HG02759 (cell line): Measurements from ENCODE around the gene ZNF770.

Experiments used
- ATAC-seq: cut with Tn5 transposase; IDR thresholded peaks from one replicate; pipeline ENCODE4 v1.9.1; 2021; ENCODE audit warnings: mild to moderate bottlenecking, moderate library complexity; ENCODE audit not compliant: unreplicated experiment

The ZNF770 gene, protein sequence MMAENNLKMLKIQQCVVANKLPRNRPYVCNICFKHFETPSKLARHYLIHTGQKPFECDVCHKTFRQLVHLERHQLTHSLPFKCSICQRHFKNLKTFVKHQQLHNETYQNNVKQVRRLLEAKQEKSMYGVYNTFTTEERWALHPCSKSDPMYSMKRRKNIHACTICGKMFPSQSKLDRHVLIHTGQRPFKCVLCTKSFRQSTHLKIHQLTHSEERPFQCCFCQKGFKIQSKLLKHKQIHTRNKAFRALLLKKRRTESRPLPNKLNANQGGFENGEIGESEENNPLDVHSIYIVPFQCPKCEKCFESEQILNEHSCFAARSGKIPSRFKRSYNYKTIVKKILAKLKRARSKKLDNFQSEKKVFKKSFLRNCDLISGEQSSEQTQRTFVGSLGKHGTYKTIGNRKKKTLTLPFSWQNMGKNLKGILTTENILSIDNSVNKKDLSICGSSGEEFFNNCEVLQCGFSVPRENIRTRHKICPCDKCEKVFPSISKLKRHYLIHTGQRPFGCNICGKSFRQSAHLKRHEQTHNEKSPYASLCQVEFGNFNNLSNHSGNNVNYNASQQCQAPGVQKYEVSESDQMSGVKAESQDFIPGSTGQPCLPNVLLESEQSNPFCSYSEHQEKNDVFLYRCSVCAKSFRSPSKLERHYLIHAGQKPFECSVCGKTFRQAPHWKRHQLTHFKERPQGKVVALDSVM

DNA sequence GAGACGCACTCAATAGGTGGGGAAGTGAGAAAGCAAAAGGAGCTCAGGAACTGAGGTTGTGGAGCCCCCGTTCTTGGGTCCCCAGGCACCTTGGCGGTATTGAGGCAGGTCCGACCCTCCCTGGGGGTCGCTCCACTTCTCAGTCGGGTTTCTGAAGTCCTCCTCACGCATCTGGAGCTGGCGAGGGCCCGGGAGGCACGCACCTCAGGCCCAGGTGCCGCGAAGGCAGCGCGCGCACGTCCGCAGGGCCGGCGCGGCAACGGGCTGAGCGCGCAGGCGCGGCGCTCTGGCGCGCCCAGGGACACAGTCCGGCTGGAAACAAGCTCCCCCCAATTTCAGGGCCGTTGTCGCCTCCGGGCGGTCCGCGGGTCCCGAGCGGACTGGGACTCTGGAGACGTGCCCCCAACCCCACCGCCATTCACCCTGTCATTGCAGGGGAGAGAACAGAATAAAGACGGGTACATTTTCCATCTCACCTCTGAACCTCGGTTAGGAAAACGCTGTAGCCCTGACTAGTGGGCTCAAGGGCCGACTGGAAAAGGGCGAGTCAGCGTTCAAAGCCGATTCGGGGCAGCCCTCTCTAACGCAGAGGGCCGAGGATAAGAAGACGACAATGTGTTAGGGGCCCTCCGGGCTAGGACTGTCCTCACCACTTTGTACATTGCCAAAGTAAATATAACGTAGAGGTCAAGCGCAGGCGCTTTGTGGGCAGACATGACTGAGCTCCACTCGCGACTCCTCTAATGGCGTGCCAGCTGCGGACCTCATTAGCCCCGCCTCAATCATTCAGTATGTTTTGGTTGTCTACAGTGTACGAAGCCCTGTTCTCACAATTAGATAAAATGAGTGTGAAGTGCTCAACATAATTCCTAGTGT, at the start of gene ZNF770:
Gene ZNF770 (minus strand): TSS at position 261 of the 876 bp plus-strand sequence. CDS start 4,853 bp downstream, outside the sequence.
- ATAC-seq, result peak; percentile 85

DNA sequence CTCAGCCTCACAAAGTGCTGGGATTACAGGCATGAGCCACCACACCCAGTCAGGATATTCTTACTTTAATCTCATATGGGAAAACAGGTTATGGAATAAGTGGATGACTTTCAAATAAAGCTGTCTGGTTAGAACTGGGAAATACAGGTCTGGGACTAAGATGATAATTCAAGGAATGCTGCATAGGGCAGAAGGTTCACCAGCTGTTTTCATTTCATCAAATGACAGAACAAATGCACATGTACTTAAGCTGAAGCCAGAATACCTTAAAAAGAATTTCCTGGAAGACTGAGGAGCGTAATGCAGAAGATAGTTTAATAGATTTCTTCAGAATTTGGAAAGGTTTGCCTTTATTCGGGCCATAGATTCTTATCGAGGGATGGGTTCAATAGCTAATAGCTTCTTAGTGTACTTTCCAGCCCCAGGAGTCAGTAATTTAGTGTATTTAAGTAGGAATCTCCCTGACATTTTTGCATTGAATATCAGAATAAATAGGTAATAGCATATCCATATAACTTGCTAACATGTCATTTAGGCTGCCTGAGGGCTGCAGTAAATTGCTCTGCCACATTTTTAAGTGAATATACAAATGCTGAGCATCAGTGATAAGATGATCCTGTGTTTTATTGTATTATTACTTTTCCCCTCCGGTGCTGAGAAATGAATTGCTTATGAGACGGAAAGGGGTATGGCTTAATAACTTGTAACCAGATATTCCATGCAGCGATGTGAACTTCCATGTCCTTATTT, 40.3 kb upstream of the ZNF770 start:
- ATAC-seq, result no peak

DNA sequence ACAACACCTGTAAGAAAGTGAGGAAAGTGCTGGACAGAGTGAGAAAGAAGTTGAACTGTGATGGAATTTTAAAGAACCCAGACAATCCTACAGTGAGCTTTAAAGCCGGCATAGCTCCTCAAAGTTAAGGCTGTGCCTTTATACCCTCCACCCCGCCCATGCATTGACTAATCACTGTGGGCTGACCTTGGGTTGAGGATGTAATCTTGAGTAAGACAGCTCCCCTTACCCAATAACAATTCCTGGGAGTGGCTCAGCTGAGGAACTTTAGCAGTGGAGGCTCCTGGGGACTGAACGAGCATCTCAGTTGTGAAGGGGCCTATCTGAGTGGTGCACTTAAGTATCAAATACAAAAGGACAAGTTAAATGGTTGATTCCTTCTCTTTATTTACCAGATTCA, 35.7 kb upstream of the ZNF770 start:
- ATAC-seq, result no peak

DNA sequence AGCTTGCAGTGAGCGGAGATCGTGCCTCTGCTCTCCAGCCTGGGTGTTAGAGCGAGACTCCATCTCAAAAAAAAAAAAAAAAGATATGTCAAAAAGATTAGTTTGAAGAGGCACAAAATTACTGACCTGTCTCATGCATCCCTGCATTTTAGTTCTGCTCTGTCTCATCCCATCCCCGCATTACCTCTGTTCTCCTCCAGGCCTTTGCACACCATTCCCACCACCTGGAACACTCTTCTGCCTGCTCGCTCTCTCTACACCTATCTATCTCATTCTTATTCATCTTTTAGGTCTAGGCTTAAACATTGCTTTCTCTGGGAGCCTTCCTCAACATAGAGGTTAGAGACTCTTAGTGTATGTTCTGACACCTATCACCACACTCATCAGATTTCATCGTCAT, 32.9 kb upstream of the ZNF770 start:
- no peak for ATAC-seq

DNA sequence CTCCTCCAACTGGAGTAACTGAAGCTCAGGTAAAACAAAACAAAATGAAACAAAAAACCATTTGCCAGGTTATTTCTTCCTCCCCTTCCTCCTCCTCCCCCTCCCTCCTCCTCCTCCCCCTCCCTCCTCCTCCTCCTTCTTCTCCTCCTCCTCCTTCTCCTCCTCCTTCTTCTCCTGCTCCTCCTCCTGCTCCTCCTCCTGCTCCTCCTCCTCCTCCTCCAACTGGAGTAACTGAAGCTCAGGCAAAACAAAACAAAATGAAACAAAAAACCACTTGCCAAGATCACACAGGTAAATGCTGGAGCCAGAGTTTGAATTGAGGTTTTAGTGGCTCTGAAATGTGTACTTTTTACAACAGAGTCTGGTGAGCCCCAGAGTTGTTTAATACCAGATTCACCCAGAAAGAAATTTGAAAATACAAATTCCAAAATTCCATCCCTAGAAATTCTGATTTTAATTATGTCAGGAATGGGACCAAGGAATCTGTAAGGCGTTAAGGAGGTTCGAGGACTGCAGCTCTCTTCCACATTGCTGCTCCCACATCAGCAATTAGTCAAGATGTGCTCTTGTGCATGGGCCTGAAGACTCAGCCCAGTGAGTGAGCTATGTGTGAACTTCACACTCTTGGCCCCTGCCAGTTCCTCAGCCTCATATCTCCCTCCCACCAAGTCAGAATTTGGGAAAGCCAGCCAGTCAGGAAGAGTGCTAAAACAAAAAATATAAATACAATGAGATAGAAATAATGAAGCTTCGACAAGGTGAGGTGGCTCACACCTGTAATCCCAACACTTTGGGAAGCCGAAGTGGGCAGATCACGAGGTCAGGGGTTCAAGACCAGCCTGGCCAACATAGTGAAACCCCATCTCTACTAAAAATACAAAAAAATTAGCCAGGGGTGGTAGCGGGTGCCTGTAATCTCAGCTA, 31.6 kb upstream of the ZNF770 start:
- no peak for ATAC-seq

DNA sequence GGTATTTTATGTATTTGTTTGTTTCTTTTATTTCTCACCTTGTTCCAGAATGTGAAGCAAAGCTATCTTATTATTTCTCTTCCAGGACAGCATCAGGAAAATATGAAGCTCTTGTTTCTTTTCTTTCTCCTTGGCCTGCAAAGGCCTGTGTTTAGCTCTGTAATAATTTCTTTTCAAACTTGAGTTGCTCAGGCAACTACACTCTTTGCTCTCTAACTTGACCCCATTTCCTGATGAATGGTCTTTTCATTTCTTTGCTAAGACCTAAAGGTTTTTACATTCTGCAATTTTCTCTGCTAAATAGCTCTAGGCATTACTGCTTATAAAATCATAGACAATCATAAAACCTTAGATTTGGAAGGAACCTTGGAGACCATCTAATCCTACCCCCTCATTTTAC, 26.2 kb upstream of the ZNF770 start:
- no peak for ATAC-seq

DNA sequence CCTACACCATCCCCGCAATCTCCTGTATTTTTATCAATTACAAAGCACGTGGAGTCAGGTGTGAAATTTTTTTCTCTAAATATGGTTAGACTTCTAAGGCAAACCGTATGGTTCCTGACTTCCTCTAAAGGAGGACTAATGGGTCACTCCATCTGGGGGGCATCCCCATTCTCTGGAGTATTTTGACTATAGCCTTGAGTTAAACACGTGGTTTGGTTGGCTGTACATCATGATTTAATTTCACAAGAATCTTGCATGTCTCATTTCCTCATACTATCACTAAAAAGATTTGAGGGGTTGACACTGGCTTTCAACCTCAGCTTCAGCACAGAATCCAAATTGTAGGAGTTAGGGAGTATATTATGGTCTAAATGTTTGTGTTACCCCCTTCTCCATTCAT, 25.3 kb upstream of the ZNF770 start:
- ATAC-seq, result no peak

DNA sequence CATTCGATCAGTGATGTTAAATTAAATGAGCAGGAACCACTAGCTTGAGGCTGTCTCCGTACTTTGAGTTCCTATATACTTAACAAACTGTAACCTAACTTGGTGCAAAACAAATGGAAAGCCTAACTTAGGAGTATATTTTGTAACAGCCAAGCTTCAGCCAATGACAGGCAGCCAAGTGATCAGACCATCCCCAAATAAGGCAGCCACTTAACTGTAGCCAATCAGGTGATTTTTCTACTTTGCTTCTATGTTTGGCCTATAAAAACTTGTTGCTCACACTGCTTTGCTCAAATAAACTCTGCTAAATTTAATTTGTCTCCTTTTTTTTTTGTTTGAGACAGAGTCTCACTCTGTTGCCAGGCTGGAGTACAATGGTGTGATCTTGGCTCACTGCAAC, 19.3 kb upstream of the ZNF770 start:
- ATAC-seq, result no peak

DNA sequence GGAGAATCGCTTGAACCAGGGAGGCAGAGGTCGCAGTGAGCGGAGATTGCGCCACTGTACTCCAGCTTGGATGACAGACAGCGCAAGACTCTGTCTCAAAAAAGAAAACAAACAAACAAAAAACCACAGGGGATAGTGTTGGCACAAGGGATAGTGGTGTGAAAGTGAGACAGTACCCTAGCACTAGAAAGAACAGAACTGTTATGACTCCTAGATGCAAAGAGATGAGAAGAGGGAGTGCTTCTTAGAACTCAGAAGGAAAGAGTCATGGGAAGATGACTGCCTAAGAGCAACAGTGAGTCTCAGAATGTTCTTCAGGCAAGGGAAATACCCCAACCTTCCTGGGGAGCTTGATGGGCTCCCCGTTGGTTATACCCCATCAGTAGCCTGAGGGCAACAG, 17.8 kb upstream of the ZNF770 start:
- no peak for ATAC-seq

DNA sequence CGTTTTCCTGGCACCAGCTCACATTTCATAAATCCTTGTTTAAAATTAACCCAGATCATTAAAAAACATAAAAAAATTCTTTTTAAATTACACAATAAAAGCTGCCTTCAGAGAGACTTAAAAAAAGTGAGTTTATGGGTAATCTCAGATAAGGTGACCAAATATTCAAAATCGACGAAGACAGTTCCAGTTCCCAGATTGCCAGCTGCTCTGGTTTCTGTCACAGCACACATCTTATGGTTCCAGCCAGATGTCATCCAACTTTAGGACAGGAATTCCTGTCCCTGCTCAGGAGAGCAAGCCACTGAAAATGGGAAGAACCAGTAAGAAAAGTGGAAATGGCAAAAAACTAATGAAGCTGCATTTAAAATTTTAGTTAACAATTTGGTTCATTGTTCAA, 15.8 kb upstream of the ZNF770 start:
- no peak for ATAC-seq

DNA sequence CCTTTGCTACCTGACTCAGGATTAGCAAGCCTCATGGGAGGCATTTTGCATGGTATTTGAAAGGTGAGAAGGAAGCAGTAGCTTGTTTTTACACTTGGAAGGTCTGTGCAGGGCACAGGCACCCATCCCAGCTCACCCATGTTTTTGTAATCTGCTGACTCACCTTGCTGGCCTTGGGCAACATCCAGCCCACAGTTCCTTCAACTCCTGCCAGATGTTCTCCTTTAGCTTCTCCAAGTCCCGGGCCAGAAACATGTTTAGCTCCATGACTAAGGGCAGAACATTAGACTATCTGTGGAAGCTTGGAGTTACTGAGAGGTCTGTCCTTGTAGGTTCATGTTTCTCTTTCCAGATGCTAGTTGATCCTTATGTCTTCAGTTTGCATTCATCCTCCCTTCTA, 12.4 kb upstream of the ZNF770 start:
- no peak for ATAC-seq

DNA sequence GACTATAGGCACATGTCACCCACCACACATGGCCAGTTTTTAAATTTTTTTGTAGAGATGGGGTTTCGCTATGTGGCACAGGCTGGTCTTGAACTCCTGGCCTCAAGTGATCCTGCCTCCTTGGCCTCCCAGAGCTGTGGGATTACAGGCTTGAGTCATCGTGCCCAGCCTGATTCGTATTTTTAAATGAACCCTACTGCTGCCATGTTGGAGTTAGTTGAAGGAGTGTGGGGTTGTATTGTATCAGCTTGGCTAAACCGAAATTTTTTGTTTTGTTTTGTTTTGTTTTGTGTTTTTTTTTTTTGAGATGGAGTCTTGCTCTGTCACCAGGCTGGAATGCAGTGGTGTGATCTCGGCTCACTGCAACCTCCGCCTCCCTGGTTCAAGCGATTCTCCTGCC, 11.8 kb upstream of the ZNF770 start:
- ATAC-seq, result no peak

DNA sequence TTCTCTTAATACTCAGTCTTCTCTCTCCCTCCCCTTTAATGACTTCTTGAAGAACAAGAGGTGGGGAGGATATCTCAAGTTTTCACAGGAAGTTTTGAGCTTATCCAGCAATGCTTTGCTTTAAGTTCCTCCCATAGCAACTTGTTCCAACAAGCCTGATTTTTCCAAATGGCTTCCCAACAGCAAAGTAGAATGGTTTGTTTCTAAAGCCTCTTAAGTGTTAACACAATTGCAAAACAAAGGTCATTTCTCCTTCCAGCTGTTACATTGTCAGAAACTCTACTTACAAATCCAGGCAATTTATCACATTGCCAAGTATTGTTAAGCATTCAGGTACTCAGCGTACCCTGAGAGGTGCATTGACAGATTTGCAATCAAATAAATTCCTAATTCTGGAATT, 6.8 kb upstream of the ZNF770 start:
- no peak for ATAC-seq

DNA sequence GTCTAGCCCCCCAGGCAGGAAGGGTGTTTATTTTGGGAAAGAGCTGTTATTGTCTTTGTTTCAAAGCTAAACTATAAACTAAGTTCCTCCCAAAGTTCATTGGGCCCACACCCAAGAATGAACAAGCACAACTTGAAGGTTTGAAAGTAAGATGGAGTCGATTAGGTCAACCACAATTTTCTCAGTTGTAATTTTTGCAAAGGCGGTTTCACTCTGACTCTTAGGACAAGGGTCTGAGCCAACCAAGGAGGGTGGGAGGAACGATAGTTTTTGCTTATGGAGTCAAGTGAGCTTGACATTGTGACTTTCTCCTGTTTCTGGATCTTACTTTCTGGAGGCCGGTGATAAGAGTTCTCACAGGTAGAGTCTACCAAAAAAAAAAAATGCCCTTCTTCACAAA, 5.8 kb upstream of the ZNF770 start:
- peak; percentile 93 for ATAC-seq

DNA sequence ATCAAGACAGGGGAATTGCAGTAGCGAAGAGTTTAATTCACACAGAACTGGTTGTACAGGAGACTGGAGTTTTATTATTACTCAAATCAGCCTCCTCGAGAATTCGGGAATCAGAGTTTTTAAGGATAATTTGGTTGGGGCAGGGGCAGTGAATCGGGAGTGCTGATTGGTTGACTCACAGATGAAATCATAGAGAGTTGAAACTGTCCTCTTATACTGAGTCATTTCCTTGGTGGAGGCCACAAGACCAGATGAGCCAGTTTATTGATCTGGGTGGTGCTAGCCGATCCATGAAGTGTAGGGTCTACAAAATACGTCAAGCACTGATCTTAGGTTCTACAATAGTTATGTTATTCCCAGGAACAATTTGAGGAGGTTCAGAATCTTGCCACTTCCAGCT, 5.3 kb upstream of the ZNF770 start:
- ATAC-seq, result peak; percentile 33

DNA sequence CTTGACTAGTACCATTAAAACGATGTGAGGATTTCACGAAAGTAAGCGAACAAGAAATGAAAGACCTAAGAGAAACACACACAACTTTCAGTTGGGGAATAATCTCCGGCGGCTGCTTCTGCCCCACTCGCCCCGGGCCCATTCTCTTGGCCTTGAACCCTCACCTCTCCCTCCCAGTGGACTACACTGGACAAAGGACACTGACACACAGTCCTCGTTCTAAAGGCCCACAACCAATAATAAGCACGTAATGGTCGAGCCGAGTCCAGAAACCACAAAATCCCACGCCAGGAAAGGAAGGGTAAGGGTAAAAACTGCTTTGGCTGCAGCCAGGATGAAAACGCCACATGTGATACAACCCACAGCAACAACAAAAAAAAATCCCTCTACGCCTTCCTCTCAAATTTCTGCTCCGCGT, 469 bp downstream of the ZNF770 start:
- peak; percentile 1 for ATAC-seq

DNA sequence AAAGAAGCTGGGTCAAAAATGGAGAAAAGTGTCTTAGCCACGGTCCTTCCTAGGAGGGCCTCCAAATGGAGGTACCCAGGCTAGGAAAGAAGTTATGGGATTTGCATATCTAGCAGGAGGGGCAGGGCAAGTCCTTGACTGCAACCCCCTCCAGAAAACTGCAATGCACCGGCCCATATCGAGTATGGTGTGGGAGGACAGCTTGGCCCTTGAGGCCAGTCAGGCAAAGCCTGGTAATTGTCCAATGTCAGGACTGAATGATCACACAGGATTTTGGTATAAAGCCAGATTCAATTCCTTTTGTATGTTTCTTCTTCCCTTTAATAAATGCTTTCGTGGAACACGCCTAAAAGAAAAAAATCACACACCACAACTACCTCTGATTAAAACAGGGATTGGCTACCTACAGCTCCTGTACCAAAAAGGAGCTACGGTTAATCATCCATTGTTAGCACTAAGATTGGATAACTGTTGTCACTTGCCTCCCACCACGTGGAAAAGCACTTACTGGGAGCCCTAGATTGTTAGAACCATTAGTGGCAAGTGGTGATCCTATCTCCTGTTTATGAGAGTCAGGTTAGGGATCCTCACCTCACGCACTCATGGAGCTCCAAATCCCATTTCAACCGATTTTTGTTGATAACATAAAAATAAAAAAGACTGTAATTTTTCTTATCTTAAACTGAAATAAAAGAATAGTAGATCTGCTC, 1.2 kb downstream of the ZNF770 start:
- no peak for ATAC-seq

DNA sequence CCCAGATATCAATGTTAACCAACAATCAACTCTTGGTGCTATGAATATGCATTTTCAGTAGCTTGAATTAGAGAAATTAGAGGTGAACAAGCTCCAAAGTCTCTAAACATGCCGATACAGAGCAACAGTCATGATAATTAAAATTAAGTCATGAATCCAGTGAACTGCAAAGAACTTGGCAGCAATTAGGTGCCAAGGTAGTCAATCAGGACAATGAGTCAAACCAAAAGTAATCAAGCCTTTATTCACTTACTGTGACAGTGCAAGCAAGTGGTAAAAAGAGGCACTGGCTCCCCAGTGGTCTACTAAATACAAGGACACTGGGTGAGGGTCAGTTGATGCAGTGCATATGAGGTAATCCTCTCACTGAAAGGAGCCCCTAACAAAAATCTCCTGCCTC, 1.8 kb downstream of the ZNF770 start:
- no peak for ATAC-seq
